Esophagus (tissue), 2 donors: ENCODE measurements around the gene SOX15. TPM values are rescaled to one million over a fixed set of nuclear protein-coding genes. Genes with fewer than 3 reads are reported as not detected.

Experiments
- H3K27ac ChIP-seq, 2 donors: one replicate each; pipeline ENCODE4 v1.5.1; 2013; ENCODE audit warnings: low read depth in 2 of 2, mild to moderate bottlenecking in 2 of 2, inconsistent platforms in 1 of 2, low read length in 1 of 2, moderate library complexity in 1 of 2
- H3K27me3 ChIP-seq, 2 donors: one replicate each; pipeline ENCODE4 v1.6.1; 2013; ENCODE audit warnings: low read length in 2 of 2, control low read depth in 1 of 2, mild to moderate bottlenecking in 1 of 2; ENCODE audit not compliant: insufficient read depth in 2 of 2, control insufficient read depth in 1 of 2
- H3K36me3 ChIP-seq, 2 donors: one replicate each; pipeline ENCODE4 v1.6.1; 2013; ENCODE audit warnings: low read length in 1 of 2; ENCODE audit not compliant: control insufficient read depth in 2 of 2, insufficient read depth in 2 of 2
- H3K4me1 ChIP-seq, 2 donors: one replicate each; pipeline ENCODE4 v1.6.1; 2013; ENCODE audit warnings: low read length in 1 of 2; ENCODE audit not compliant: control insufficient read depth in 2 of 2, insufficient read depth in 2 of 2
- H3K4me3 ChIP-seq, 2 donors: one replicate each; pipeline ENCODE4 v1.5.1; 2013; ENCODE audit warnings: low read length in 2 of 2, mild to moderate bottlenecking in 2 of 2, low read depth in 1 of 2, moderate library complexity in 1 of 2
- H3K9me3 ChIP-seq, 2 donors: one replicate each; pipeline ENCODE4 v1.6.1; 2013; ENCODE audit warnings: mild to moderate bottlenecking in 2 of 2, low read depth in 1 of 2, low read length in 1 of 2, moderate library complexity in 1 of 2; ENCODE audit not compliant: control insufficient read depth in 2 of 2, insufficient read depth in 1 of 2
- WGBS, 2 donors: extraction: QIAGEN DNeasy Blood & Tissue Kit; methylation state at CpG; one replicate each; pipeline ENCODE4 v1.1.7; 2013; 5-methylcytosine and 5-hydroxymethylcytosine counted together
- polyA plus RNA-seq, 2 donors: library from polyadenylated mRNA; stranded (reverse); fragments of 200-250 nt; gene quantifications; one replicate each; pipeline ENCODE4 v1.2.3, GENCODE V29; 2013
- donor health status: healthy with polysubstance abuse.
- donor health status: Bipolar disorder and iron deficiency.

Gene SOX15
- polyA plus RNA-seq: 10 to 100 TPM; 73.3 to 94.3 TPM

- peak within 1 kb of the TSS; percentile 85 to 97 for H3K27ac ChIP-seq
- peaks cover 2% of the 10 kb centered on the region in 2 donors for H3K4me1 ChIP-seq
- H3K27me3 ChIP-seq: no peaks in the 10 kb centered on the region
- WGBS, 2 donors: 39 to 53% methylated on average over 24 of the region's 24 CpGs
- no peaks in the 10 kb centered on the region for H3K9me3 ChIP-seq
- H3K4me3 ChIP-seq: peak within 1 kb of the TSS; percentile 61 to 72
- H3K36me3 ChIP-seq: peaks cover 12 to 30% of the 10 kb centered on the region in 2 donors
Observed at GRCh38 chr17:7589891-7590691, at the start of gene SOX15. TSS of gene SOX15 (minus strand) at chr17:7590094. CDS start at chr17:7589676, 418 bp downstream.

GRCh38 chr17:7636163-7636562 is 46.3 kb upstream of the SOX15 start:
- H3K27me3 ChIP-seq: no peaks in the 10 kb centered on the region
- no peak overlapping the region for H3K27ac ChIP-seq
- no peaks in the 10 kb centered on the region for H3K36me3 ChIP-seq
- 69 to 75% methylated on average over 4 to 5 of the region's 5 CpGs for WGBS, 2 donors
- H3K4me1 ChIP-seq: no peaks in the 10 kb centered on the region
- H3K4me3 ChIP-seq: no peak overlapping the region
- H3K9me3 ChIP-seq: no peaks in the 10 kb centered on the region

GRCh38 chr17:7634384-7634783 is 44.5 kb upstream of the SOX15 start:
- no peaks in the 10 kb centered on the region for H3K36me3 ChIP-seq
- H3K9me3 ChIP-seq: no peaks in the 10 kb centered on the region
- no peaks in the 10 kb centered on the region for H3K4me1 ChIP-seq
- 28 to 45% methylated on average over 5 of the region's 5 CpGs for WGBS, 2 donors
- H3K4me3 ChIP-seq: no peak overlapping the region
- no peak overlapping the region for H3K27ac ChIP-seq
- no peaks in the 10 kb centered on the region for H3K27me3 ChIP-seq

GRCh38 chr17:7633093-7633492 is 43.2 kb upstream of the SOX15 start:
- Histone ChIP-seq H3K27ac (no peak overlapping the region), H3K36me3 (no peaks in the 10 kb centered on the region), H3K4me1 (no peaks in the 10 kb centered on the region), H3K27me3 (no peaks in the 10 kb centered on the region), H3K9me3 (no peaks in the 10 kb centered on the region), H3K4me3 (no peak overlapping the region)
- 93 to 94% methylated on average over 2 of the region's 2 CpGs for WGBS, 2 donors

- Histone ChIP-seq H3K27me3 (no peaks in the 10 kb centered on the region), H3K4me3 (no peak overlapping the region), H3K9me3 (no peaks in the 10 kb centered on the region), H3K27ac (no peak overlapping the region), H3K36me3 (no peaks in the 10 kb centered on the region), H3K4me1 (no peaks in the 10 kb centered on the region)
- WGBS, 2 donors: 40 to 43% methylated on average over 6 of the region's 6 CpGs
Observed at GRCh38 chr17:7632492-7632894, 42.6 kb upstream of the SOX15 start.

- no peak overlapping the region for H3K27ac ChIP-seq
- WGBS, 2 donors: 74 to 77% methylated on average over 11 of the region's 11 CpGs
- H3K27me3 ChIP-seq: no peaks in the 10 kb centered on the region
- H3K36me3 ChIP-seq: no peaks in the 10 kb centered on the region
- H3K4me3 ChIP-seq: no peak overlapping the region
- peaks cover 3% of the 10 kb centered on the region in 2 donors for H3K4me1 ChIP-seq
- no peaks in the 10 kb centered on the region for H3K9me3 ChIP-seq
Observed at GRCh38 chr17:7631398-7632380, 41.8 kb upstream of the SOX15 start.

- H3K36me3 ChIP-seq: no peaks in the 10 kb centered on the region
- H3K9me3 ChIP-seq: no peaks in the 10 kb centered on the region
- H3K27me3 ChIP-seq: no peaks in the 10 kb centered on the region
- peaks cover 3 to 4% of the 10 kb centered on the region in 2 donors for H3K4me1 ChIP-seq
- 69 to 74% methylated on average over 13 of the region's 13 CpGs for WGBS, 2 donors
- H3K4me3 ChIP-seq: no peak within 1 kb of the TSS
- H3K27ac ChIP-seq: no peak within 1 kb of the TSS
Observed at GRCh38 chr17:7629939-7630571, 40.2 kb upstream of the SOX15 start, which contains the start of gene SHBG. TSS of gene SHBG (plus strand) at chr17:7630135. CDS start at chr17:7630173, 38 bp downstream.

GRCh38 chr17:7627250-7628121 is 37.6 kb upstream of the SOX15 start, which contains the start of gene SAT2:
TSS of gene SAT2 (minus strand) at chr17:7627821. CDS start at chr17:7627635, 186 bp downstream.
- Histone ChIP-seq H3K27ac (peak within 1 kb of the TSS; percentile 68 to 86), H3K4me3 (peak within 1 kb of the TSS; percentile 63 to 71), H3K4me1 (peaks cover 3 to 4% of the 10 kb centered on the region in 2 donors), H3K36me3 (no peaks in the 10 kb centered on the region), H3K27me3 (no peaks in the 10 kb centered on the region), H3K9me3 (no peaks in the 10 kb centered on the region)
- WGBS, 2 donors: 1% methylated on average over 49 to 54 of the region's 54 CpGs
